ENCODE data around the gene ECPAS. TPM values are rescaled to one million over a fixed set of nuclear protein-coding genes. Genes with fewer than 3 reads are reported as not detected.

The ECPAS gene
- polyA plus RNA-seq, 1 donor from 2014 or later: 42.6 TPM

- Histone ChIP-seq H3K9ac (ENCODE audit: low read length) (no peak overlapping the region), H3K27ac (ENCODE audit: low read length) (no peak overlapping the region), H3K4me3 (ENCODE audit: low read length) (no peak overlapping the region), H3K4me2 (ENCODE audit: low read length) (no peak overlapping the region), H3F3A (ENCODE audit: insufficient read depth, low read length, poor library complexity, severe bottlenecking) (no peaks in the 10 kb centered on the region), H3K79me2 (replicated peaks; ENCODE audit: insufficient read depth, low read length) (peaks cover 25% of the 10 kb centered on the region), H3K9me2 (ENCODE audit: insufficient read depth, low read length) (no peaks in the 10 kb centered on the region), H4K20me1 (ENCODE audit: insufficient read depth) (no peaks in the 10 kb centered on the region), H3K9me3 (ENCODE audit: low read length) (no peaks in the 10 kb centered on the region), H3K36me3 (ENCODE audit: insufficient read depth, low read length) (no peaks in the 10 kb centered on the region), H2AFZ (ENCODE audit: low read depth, low read length) (no peak overlapping the region), H3K27me3 (ENCODE audit: insufficient read depth, low read depth, low read length) (no peaks in the 10 kb centered on the region)
- TF ChIP-seq TAF1 (IDR thresholded peaks at IDR 0.05; ENCODE audit: low read depth) (no peak), MXI1 (conservative IDR thresholded peaks at IDR 0.05; ENCODE audit: poor library complexity, severe bottlenecking) (no peak), EP300 (conservative IDR thresholded peaks at IDR 0.05; ENCODE audit: poor library complexity, severe bottlenecking) (no peak), SMC3 (conservative IDR thresholded peaks at IDR 0.05; ENCODE audit: poor library complexity) (no peak), CTCF (IDR thresholded peaks at IDR 0.05; ENCODE audit: poor library complexity, severe bottlenecking) (no peak), RAD21 (conservative IDR thresholded peaks at IDR 0.05) (no peak)
Measured at GRCh38 chr9:111477677-111478076, 6.5 kb downstream of the ECPAS start.

GRCh38 chr9:111475195-111475594 lies 9.0 kb downstream of the ECPAS start:
- Histone ChIP-seq H3K27ac (ENCODE audit: low read length) (no peak overlapping the region), H3K27me3 (ENCODE audit: insufficient read depth, low read depth, low read length) (no peaks in the 10 kb centered on the region), H3F3A (ENCODE audit: insufficient read depth, low read length, poor library complexity, severe bottlenecking) (no peaks in the 10 kb centered on the region), H3K9ac (ENCODE audit: low read length) (no peak overlapping the region), H3K79me2 (replicated peaks; ENCODE audit: insufficient read depth, low read length) (peaks cover 19% of the 10 kb centered on the region), H3K36me3 (ENCODE audit: insufficient read depth, low read length) (no peaks in the 10 kb centered on the region), H2AFZ (ENCODE audit: low read depth, low read length) (no peak overlapping the region), H3K9me2 (ENCODE audit: insufficient read depth, low read length) (no peaks in the 10 kb centered on the region), H4K20me1 (ENCODE audit: insufficient read depth) (no peaks in the 10 kb centered on the region), H3K4me2 (ENCODE audit: low read length) (no peak overlapping the region), H3K4me3 (ENCODE audit: low read length) (no peak overlapping the region), H3K9me3 (ENCODE audit: low read length) (no peaks in the 10 kb centered on the region)
- TF ChIP-seq EZH2 (IDR thresholded peaks at IDR 0.05; ENCODE audit: borderline replicate concordance, insufficient read depth, low read length, poor library complexity, severe bottlenecking): no peak
- TF ChIP-seq SMC3 (conservative IDR thresholded peaks at IDR 0.05; ENCODE audit: poor library complexity): no peak
- no peak for TF ChIP-seq POLR2AphosphoS5 (IDR thresholded peaks at IDR 0.05)
- no peak for TF ChIP-seq EP300 (conservative IDR thresholded peaks at IDR 0.05; ENCODE audit: poor library complexity, severe bottlenecking)
- TF ChIP-seq CTCF (IDR thresholded peaks at IDR 0.05; ENCODE audit: poor library complexity, severe bottlenecking): no peak
- TF ChIP-seq MXI1 (conservative IDR thresholded peaks at IDR 0.05; ENCODE audit: poor library complexity, severe bottlenecking): no peak
- TF ChIP-seq TAF1 (IDR thresholded peaks at IDR 0.05; ENCODE audit: low read depth): no peak
- no peak for TF ChIP-seq RAD21 (conservative IDR thresholded peaks at IDR 0.05)
- no peak for TF ChIP-seq REST (IDR thresholded peaks at IDR 0.05; ENCODE audit: borderline replicate concordance)
